LNCaP clone FGC (cell line): ENCODE data around the gene GCN1.

Experiments used
- DNase-seq: peaks from one replicate; pipeline ENCODE4 v3.0.0-alpha.2; 2011; ENCODE audit warnings: low read depth
- H3K4me3 ChIP-seq: 2 replicates; pipeline ENCODE4 v1.5.1; 2011; ENCODE audit warnings: mild to moderate bottlenecking, low read depth, low read length, control low read depth
- CTCF ChIP-seq: IDR thresholded peaks from 2 replicates; pipeline ENCODE4 v1.5.1; 2012; ENCODE audit warnings: mild to moderate bottlenecking; ENCODE audit not compliant: control insufficient read depth, insufficient read depth; ENCODE audit errors: extremely low read depth

Gene GCN1

DNA sequence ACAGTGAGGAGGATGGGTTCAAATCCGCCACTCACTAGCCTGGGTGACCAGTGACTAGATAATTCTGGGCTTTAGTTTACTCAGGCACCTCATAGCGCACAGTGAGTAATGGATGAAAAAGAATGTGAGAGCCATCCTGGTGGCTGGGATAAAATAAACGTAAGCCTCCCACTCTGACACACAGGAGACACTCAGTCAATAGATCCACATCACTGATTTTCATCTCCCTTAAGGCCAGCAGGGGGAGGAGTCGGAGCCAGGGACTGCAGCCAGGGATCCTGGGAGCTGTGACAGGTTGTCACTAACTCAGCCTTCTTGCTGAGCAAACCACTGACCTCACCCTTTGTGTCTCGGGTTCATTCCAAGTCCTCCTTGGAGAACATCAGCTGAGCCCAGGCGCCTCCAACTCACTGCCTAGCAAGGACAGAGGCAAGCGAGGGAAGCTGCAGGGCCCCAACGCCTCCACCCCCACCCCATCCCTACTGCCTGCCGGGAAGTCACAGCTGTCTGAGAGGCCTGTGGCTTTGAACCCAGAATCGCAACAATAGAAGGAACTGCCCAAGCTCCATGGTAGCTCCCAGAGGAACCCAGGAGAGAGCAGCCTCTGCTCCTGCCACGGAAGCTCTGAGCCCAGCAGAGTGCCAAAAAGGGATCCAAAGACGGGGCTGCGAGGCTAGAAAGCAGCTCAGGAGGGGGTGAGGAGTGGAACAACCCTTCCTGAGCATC is 40.3 kb upstream of the GCN1 start:
- no peak overlapping the region for H3K4me3 ChIP-seq
- peak; percentile 98 for DNase-seq
- peak; percentile 62 for TF ChIP-seq CTCF

- no peak for TF ChIP-seq CTCF
- peak; percentile 89 for DNase-seq
- H3K4me3 ChIP-seq, result no peak overlapping the region
Observed at GRCh38 chr12:120231316-120232011, 36.9 kb upstream of the GCN1 start.

- no peak for TF ChIP-seq CTCF
- no peak for DNase-seq
- no peak overlapping the region for H3K4me3 ChIP-seq
Observed at GRCh38 chr12:120230974-120231315, 36.4 kb upstream of the GCN1 start.

DNA sequence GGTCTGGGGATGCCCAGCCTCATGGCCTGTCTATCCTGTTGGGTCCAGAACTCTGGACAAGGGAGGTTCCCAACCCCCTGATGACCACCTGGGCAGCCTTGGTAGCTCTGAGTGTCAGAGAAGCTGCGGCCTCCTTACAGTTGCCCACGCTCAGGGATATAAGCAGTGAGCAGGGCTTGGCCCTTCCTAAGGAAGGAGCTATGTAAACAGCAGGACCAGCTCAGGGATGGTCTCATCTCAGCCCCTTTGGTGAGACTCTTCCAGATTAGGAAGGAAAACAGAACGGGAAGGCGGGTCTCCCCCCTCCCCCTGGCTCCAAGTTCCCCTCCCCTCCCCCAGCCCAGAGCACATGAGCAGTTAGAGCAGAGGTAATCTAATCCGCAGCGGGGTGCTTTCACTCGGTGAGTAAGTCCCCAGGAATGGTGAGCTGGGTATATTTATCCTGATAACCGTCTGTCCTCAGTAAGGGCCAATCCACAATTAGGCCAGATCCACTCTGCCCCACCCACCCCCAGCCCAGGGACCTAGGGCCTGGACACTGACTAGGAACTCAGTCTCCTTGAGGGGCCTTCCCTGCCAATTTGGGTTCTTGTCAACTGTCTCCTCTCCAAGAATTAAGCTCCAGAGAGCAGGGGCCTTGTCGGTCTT is 35.9 kb upstream of the GCN1 start:
- DNase-seq, result no peak
- H3K4me3 ChIP-seq, result no peak overlapping the region
- no peak for TF ChIP-seq CTCF

DNA sequence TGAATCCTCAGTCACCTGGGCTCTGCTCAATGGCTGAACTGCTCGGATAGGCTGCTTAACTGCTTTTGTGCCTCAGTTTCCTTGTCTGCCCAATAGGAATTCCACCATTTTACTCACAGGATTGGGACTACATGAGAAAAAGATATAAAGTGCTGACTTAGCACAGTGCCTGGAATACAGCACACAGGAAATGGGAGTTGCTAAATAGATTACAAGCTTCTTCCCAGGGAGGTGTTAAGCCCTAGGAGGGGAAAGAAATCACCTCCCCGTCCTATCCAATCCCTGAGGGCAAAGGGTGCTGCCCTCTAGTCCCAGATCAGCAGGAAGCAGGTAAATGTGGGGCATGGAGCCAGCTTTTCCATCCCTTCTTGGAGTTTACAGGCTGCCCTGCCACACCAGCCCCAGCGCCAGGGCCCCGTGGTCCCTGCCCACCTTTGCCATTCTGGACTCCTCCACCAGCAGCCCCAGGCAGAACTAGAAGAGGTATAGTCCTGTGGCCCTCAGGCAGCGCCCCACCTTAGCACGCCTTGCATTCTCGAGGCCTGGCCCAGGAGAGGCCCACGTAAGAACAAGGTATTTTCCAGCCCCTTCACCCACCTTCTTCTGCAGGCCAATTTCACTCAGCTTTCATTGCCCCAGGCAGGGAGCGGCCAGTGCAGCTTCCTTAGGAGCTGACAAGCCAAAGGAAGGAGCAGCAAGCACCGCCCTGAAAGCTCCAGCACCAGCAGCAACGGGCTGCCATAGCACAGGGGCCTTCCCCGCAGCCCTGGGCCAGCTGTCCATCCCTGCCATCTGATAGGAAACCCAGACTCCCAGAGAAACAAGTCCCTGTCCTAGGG is 35.2 kb upstream of the GCN1 start:
- TF ChIP-seq CTCF, result no peak
- H3K4me3 ChIP-seq, result no peak overlapping the region
- DNase-seq, result peak; percentile 42

- 0 out of 2 replicates have a peak, but pooled peaks have one; percentile 4 for TF ChIP-seq CTCF
- H3K4me3 ChIP-seq, result no peak overlapping the region
- DNase-seq, result no peak
Observed at GRCh38 chr12:120229071-120229486, 34.6 kb upstream of the GCN1 start.
